Astrocyte (in vitro differentiated cells and primary cell): ENCODE results near the gene SLC4A5. TPM values are rescaled to one million over a fixed set of nuclear protein-coding genes. Genes with fewer than 3 reads are reported as not detected.

Experiments
- DNase-seq: peaks from one replicate; pipeline ENCODE4 v3.0.0-alpha.2; 2010; ENCODE audit warnings: low read depth
- FAIRE-seq: peaks from 2 replicates; lab custom pipeline; 2011; peaks lifted over from hg19 to GRCh38; lab: Jason Lieb, UNC
- H2AFZ ChIP-seq: 2 replicates; pipeline ENCODE4 v1.6.0; 2012; ENCODE audit warnings: low read depth, low read length, inconsistent platforms
- H3K27ac ChIP-seq: 2 replicates; pipeline ENCODE4 v1.5.1; 2011; ENCODE audit warnings: low read depth, low read length, inconsistent platforms
- H3K27me3 ChIP-seq: 2 replicates; pipeline ENCODE4 v1.6.0; 2011; ENCODE audit warnings: low read length, inconsistent platforms; ENCODE audit not compliant: insufficient read depth
- H3K36me3 ChIP-seq: 2 replicates; pipeline ENCODE4 v1.5.1; 2011; ENCODE audit warnings: low read length, inconsistent platforms; ENCODE audit not compliant: insufficient read depth
- H3K4me1 ChIP-seq: 2 replicates; pipeline ENCODE4 v1.5.1; 2011; ENCODE audit warnings: low read length, inconsistent platforms; ENCODE audit not compliant: insufficient read depth
- H3K4me2 ChIP-seq: 2 replicates; pipeline ENCODE4 v1.6.0; 2012; ENCODE audit warnings: low read length, inconsistent platforms
- H3K4me3 ChIP-seq: 2 replicates; pipeline ENCODE4 v1.5.1; 2011; ENCODE audit warnings: low read depth, mild to moderate bottlenecking, low read length, inconsistent platforms; ENCODE audit not compliant: insufficient read depth
- H3K79me2 ChIP-seq: 2 replicates; pipeline ENCODE4 v1.6.0; 2012; ENCODE audit warnings: mild to moderate bottlenecking, low read length, inconsistent platforms; ENCODE audit not compliant: insufficient read depth
- H3K9ac ChIP-seq: 2 replicates; pipeline ENCODE4 v1.6.0; 2012; ENCODE audit warnings: mild to moderate bottlenecking, low read length, inconsistent platforms
- H3K9me3 ChIP-seq: 2 replicates; pipeline ENCODE4 v1.5.1; 2012; ENCODE audit warnings: low read depth, mild to moderate bottlenecking, low read length, inconsistent platforms; ENCODE audit not compliant: insufficient read depth
- H4K20me1 ChIP-seq: 2 replicates; pipeline ENCODE4 v1.6.0; 2012; ENCODE audit warnings: low read length, inconsistent platforms; ENCODE audit not compliant: insufficient read depth
- H3K27ac Mint-ChIP-seq: one replicate; pipeline ENCODE4 v1.8.0; 2021; ENCODE audit warnings: mild to moderate bottlenecking, mixed read lengths; ENCODE audit not compliant: unreplicated experiment
- H3K27me3 Mint-ChIP-seq: one replicate; pipeline ENCODE4 v1.8.0; 2021; ENCODE audit warnings: low read depth, mixed read lengths; ENCODE audit not compliant: unreplicated experiment
- H3K36me3 Mint-ChIP-seq: one replicate; pipeline ENCODE4 v1.8.0; 2021; ENCODE audit warnings: low read depth, mixed read lengths; ENCODE audit not compliant: unreplicated experiment
- H3K4me1 Mint-ChIP-seq: one replicate; pipeline ENCODE4 v1.8.0; 2021; ENCODE audit warnings: low read depth, mixed read lengths; ENCODE audit not compliant: unreplicated experiment
- H3K4me3 Mint-ChIP-seq: one replicate; pipeline ENCODE4 v1.8.0; 2021; ENCODE audit warnings: mild to moderate bottlenecking, moderate library complexity, mixed read lengths; ENCODE audit not compliant: unreplicated experiment
- H3K9me3 Mint-ChIP-seq: one replicate; pipeline ENCODE4 v1.8.0; 2021; ENCODE audit warnings: mild to moderate bottlenecking, mixed read lengths; ENCODE audit not compliant: unreplicated experiment
- EZH2 ChIP-seq: IDR thresholded peaks from 2 replicates; pipeline ENCODE4 v1.6.1; 2012; ENCODE audit warnings: mild to moderate bottlenecking, low read length, inconsistent platforms; ENCODE audit not compliant: insufficient read depth
- total RNA-seq: library from RNA; stranded (reverse); gene quantifications from 2 replicates; pipeline ENCODE4 v1.2.1, GENCODE V29; 2021
- TF ChIP-seq, protein P1 (sequence below): IDR thresholded peaks from 2 replicates; pipeline ENCODE4 v1.5.1; 2011; ENCODE audit warnings: low read depth, mild to moderate bottlenecking, inconsistent platforms, low read length, moderate library complexity; ENCODE audit not compliant: insufficient read depth

SLC4A5 gene
- total RNA-seq, 1 donor from 2014 or later, result 0.41 TPM

DNA sequence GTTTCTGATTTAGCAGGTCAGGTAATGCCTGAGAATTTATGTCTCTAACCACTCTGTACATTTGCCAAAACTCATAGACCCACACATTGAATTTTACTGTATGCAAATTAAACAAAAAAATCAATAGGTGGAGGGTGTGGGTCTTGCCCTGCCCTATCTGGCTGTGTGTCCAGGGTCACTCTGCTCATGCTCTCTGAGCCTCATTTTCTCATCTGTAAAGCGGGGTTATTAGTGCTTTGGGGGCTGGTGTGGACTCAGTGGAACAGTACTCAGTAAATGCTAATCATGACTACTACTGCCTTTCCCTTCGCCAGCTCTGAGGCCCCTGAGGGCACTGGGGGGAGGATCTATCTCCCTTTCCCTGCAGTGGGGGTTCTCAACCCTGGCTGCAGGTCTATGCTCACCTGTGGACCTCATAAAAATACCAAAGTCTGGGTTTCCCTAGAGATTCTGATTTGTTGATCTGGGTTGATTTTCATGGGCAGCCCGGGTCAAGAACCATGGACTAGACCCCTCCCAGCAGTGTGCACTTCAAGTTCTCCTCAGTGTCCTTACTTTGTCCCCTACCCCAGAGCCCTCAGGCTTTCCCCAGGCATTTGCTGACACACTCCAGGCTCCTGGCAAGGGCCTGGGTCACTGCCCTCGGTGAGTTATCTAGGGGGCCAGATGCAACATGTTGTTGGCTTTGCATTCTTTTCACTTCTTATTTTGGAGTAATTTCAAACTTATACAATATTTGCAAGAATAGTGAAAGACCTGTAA, 117.3 kb downstream of the SLC4A5 start:
- Mint-ChIP-seq H3K4me1 (peaks cover 12% of the 10 kb centered on the region), H3K4me3 (no peak overlapping the region), H3K27me3 (peaks cover 4% of the 10 kb centered on the region), H3K36me3 (peaks cover 26% of the 10 kb centered on the region), H3K9me3 (no peaks in the 10 kb centered on the region), H3K27ac (peak overlapping the region; percentile 74)
- no peak for FAIRE-seq
- H4K20me1 ChIP-seq, result peaks cover 4% of the 10 kb centered on the region
- H3K9me3 ChIP-seq, result no peaks in the 10 kb centered on the region
- H3K4me3 ChIP-seq, result no peak overlapping the region
- H3K9ac ChIP-seq, result no peak overlapping the region
- H3K4me2 ChIP-seq, result no peak overlapping the region
- TF ChIP-seq, protein P1, sequence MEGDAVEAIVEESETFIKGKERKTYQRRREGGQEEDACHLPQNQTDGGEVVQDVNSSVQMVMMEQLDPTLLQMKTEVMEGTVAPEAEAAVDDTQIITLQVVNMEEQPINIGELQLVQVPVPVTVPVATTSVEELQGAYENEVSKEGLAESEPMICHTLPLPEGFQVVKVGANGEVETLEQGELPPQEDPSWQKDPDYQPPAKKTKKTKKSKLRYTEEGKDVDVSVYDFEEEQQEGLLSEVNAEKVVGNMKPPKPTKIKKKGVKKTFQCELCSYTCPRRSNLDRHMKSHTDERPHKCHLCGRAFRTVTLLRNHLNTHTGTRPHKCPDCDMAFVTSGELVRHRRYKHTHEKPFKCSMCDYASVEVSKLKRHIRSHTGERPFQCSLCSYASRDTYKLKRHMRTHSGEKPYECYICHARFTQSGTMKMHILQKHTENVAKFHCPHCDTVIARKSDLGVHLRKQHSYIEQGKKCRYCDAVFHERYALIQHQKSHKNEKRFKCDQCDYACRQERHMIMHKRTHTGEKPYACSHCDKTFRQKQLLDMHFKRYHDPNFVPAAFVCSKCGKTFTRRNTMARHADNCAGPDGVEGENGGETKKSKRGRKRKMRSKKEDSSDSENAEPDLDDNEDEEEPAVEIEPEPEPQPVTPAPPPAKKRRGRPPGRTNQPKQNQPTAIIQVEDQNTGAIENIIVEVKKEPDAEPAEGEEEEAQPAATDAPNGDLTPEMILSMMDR, result no peak
- no peak for TF ChIP-seq EZH2
- H2AFZ ChIP-seq, result no peak overlapping the region
- DNase-seq, result no peak
- H3K27ac ChIP-seq, result no peak overlapping the region
- no peaks in the 10 kb centered on the region for H3K79me2 ChIP-seq
- no peaks in the 10 kb centered on the region for H3K27me3 ChIP-seq
- H3K36me3 ChIP-seq, result no peaks in the 10 kb centered on the region
- H3K4me1 ChIP-seq, result no peaks in the 10 kb centered on the region

DNA sequence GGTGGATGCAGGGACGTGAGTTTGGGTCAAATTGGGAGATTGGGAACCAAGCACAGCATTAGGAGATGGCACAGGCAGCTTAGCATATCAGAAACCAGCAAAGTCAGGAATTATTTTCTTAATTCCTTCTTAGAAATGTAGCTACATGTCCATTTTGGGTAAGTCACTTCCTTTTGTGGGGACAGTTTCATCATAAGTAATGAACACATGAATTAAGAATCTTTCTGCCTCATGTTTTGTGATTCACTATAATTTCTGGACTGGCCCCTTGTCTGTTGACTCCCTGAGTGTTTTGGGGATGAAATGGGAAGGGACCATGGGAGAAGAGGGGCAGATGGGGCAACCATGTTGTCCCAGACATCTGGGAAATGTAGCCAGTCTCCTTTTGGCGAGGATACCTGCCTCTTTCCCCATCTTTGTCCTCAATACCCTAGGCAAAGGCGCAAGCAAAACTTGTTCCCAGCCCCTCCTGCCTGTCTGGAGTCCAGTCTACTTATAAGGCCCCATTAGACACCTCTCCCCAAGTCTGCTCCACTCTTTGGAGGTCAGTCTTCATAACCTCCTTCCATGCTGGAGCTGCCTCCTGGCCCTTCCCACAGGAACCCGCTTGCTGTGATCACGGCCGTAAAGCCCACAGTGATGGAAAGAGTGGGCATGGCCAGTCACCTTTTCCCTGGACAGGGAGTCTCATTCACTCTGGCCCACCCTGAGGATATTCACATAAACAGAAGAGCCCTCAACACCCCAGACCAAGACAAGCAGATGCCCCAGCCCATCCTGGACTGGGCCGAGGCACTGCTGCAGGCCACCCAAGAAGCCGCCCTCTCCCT, 119.1 kb downstream of the SLC4A5 start:
- peaks cover 4% of the 10 kb centered on the region for H3K27me3 Mint-ChIP-seq
- no peak for DNase-seq

More for the DNA sequence above, 119.1 kb downstream of the SLC4A5 start:
- H3K9ac ChIP-seq, result no peak overlapping the region
- no peak overlapping the region for H3K4me2 ChIP-seq
- H3K4me3 Mint-ChIP-seq, result no peak overlapping the region
- no peak overlapping the region for H3K27ac Mint-ChIP-seq
- no peak overlapping the region for H3K4me3 ChIP-seq
- H3K79me2 ChIP-seq, result no peaks in the 10 kb centered on the region
- H3K9me3 ChIP-seq, result no peaks in the 10 kb centered on the region
- peaks cover 32% of the 10 kb centered on the region for H3K36me3 Mint-ChIP-seq
- H2AFZ ChIP-seq, result no peak overlapping the region
- H3K36me3 ChIP-seq, result no peaks in the 10 kb centered on the region
- TF ChIP-seq, protein P1, result no peak
- TF ChIP-seq EZH2, result no peak
- peaks cover 12% of the 10 kb centered on the region for H3K4me1 Mint-ChIP-seq
- H3K27me3 ChIP-seq, result no peaks in the 10 kb centered on the region
- H3K27ac ChIP-seq, result no peak overlapping the region
- H3K9me3 Mint-ChIP-seq, result no peaks in the 10 kb centered on the region
- H3K4me1 ChIP-seq, result no peaks in the 10 kb centered on the region
- H4K20me1 ChIP-seq, result peaks cover 4% of the 10 kb centered on the region
- no peak for FAIRE-seq
